ENCODE results near the gene FGGY.
"Not testable (repeated sequence)": the region's sequence is repeated elsewhere in the genome, so short reads cannot be mapped to it uniquely, and the experiment has no call there.

FGGY gene

GRCh38 chr1:59549903-59550302 lies 253.0 kb downstream of the FGGY start:
- Mint-ChIP-seq H3K36me3 (peaks cover 13% of the 10 kb centered on the region), H3K4me3 (no peak overlapping the region), H3K27me3 (no peaks in the 10 kb centered on the region), H3K4me1 (ENCODE audit: low read depth) (no peaks in the 10 kb centered on the region), H3K9me3 (ENCODE audit: low read depth) (no peaks in the 10 kb centered on the region), H3K27ac (no peak overlapping the region)

GRCh38 chr1:59552007-59552406 lies 255.1 kb downstream of the FGGY start:
- Mint-ChIP-seq H3K4me3 (no peak overlapping the region), H3K9me3 (ENCODE audit: low read depth) (peaks cover 5% of the 10 kb centered on the region), H3K27me3 (no peaks in the 10 kb centered on the region), H3K4me1 (ENCODE audit: low read depth) (no peaks in the 10 kb centered on the region), H3K36me3 (peaks cover 24% of the 10 kb centered on the region), H3K27ac (no peak overlapping the region)

DNA sequence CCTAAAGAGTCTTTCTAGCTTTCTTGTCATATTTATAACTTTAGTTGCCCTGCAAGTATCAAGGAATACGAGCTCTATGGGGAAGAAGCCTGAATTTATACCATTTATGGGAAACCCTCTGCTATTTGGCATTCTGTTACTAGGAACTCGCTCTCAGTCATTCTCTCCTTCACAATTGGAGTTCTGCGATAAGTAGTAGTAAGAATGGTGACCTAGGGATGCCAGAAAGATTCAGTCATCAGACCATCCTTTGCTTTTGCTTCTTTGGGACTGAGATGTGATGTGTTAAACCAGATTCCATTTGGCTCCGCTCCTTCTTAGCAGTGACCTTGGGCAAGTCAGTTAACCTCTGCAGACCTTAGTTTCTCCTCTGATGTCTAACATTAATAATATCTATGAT lies 256.5 kb downstream of the FGGY start:
- peaks cover 14% of the 10 kb centered on the region for H3K9me3 Mint-ChIP-seq (ENCODE audit: low read depth)
- H3K4me1 Mint-ChIP-seq (ENCODE audit: low read depth): no peaks in the 10 kb centered on the region
- no peak overlapping the region for H3K27ac Mint-ChIP-seq
- peaks cover 33% of the 10 kb centered on the region for H3K36me3 Mint-ChIP-seq
- H3K27me3 Mint-ChIP-seq: no peaks in the 10 kb centered on the region
- no peak overlapping the region for H3K4me3 Mint-ChIP-seq

DNA sequence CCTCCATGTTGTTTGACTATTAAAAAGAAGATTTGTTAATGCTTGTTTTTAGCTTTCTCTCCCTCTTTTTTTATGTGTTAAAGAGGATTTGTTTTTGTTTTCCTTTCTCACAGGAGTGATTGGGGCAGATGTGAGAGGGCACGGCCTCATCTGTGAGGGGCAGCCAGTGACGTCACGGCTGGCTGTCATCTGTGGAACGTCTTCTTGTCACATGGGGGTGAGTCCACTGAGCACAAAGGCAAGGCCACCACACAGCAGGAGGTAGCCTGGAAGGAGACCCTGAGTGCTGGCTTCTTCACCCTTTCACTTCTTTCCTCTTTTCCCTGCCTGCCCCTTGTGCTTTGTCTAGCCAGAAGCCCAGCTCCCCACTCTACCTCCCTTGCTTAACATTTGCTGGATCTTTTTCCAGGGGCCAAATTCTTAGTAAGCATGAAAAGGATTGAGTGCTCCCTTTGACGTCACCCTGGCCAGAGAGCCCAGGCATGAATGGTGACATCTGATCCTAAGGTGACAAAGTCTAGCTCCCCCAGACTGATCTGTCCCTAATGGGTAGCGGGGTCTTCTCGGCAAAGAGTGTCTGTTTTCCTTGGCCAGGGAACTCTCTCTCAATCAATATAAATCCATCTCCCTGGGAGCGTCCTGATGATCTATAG lies 257.2 kb downstream of the FGGY start:
- no peaks in the 10 kb centered on the region for H3K27me3 Mint-ChIP-seq
- no peaks in the 10 kb centered on the region for H3K4me1 Mint-ChIP-seq (ENCODE audit: low read depth)
- peaks cover 15% of the 10 kb centered on the region for H3K9me3 Mint-ChIP-seq (ENCODE audit: low read depth)
- peaks cover 38% of the 10 kb centered on the region for H3K36me3 Mint-ChIP-seq
- no peak overlapping the region for H3K4me3 Mint-ChIP-seq
- no peak overlapping the region for H3K27ac Mint-ChIP-seq

DNA sequence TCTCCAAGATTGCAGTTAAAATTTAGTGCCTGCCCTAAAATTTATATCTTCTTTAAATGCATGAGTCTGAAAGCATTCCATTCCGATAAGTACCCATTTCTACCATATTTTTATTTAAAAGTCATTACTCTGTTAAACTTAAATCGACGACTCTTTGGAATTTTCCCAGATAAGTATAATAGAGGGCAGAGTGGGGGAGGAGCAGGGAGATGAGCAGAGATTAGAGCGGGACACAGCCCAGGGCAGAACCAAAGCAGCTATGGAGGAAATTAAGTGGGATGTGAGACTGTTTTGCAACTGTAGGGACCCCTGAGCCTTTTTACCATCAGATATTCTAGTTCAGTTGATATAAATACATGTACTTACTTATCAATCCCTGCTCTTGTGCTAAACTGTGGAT lies 257.9 kb downstream of the FGGY start:
- H3K4me3 Mint-ChIP-seq: no peak overlapping the region
- H3K4me1 Mint-ChIP-seq (ENCODE audit: low read depth): no peaks in the 10 kb centered on the region
- peaks cover 15% of the 10 kb centered on the region for H3K9me3 Mint-ChIP-seq (ENCODE audit: low read depth)
- H3K27me3 Mint-ChIP-seq: no peaks in the 10 kb centered on the region
- no peak overlapping the region for H3K27ac Mint-ChIP-seq
- peaks cover 38% of the 10 kb centered on the region for H3K36me3 Mint-ChIP-seq

DNA sequence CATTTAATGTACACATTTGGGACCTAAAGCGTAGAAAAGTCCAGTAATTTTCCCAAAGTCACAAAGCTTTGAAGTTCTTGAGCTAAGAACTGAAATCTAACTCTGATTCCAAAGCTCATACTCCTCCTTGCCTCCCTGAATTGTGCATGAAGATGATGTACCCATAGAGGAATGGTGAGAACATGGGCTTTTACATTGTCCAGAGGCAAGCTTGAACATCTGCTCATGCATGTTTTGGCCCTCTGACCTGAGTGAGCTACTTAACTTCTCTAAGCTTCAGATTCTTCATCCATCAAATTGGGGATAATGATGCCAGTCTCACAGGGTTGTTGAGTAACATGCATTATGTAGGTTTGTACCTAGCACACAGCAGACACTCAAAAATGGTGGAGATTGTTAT lies 259.5 kb downstream of the FGGY start:
- H3K27me3 Mint-ChIP-seq: no peaks in the 10 kb centered on the region
- no peak overlapping the region for H3K4me3 Mint-ChIP-seq
- H3K9me3 Mint-ChIP-seq (ENCODE audit: low read depth): peaks cover 15% of the 10 kb centered on the region
- H3K36me3 Mint-ChIP-seq: peaks cover 37% of the 10 kb centered on the region
- H3K4me1 Mint-ChIP-seq (ENCODE audit: low read depth): peaks cover 5% of the 10 kb centered on the region
- H3K27ac Mint-ChIP-seq: no peak overlapping the region

DNA sequence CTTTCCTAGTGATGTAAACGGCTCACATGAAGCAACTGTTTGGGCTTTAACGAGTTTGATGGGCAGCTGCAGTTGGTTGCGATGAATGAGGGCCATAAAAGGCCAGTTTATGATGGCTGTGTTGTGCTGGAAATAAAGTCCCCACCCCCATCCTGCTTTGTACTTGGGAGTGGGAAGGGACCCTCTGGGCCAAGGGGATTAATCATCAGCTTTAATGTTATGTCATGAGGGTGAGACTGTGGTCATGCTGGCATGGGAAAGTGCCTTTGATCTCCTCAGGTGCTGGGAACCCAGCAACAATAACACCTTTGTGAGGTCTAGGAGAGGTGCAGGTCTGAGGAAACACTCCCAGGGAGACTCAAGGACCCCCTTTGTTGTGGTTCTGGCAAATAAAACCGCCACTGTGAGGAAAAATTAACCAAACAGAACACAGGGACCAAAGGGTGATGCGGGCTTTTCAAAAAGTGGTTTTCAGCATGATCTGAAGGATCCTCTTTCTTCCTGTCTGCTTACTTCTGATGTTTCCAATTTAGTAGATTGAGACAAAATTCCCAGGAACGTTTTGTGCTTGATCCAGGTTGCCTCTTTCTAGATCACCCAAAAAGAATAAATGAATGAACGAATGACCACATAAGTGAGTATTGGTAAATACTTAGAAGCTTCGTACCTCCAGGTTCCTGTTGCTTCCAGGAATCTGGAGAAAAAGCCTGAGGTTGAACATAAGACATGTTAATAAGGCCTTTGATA lies 260.1 kb downstream of the FGGY start:
- Mint-ChIP-seq H3K4me1 (ENCODE audit: low read depth) (peaks cover 5% of the 10 kb centered on the region), H3K27me3 (no peaks in the 10 kb centered on the region), H3K36me3 (peaks cover 37% of the 10 kb centered on the region), H3K9me3 (ENCODE audit: low read depth) (peaks cover 15% of the 10 kb centered on the region), H3K27ac (no peak overlapping the region), H3K4me3 (no peak overlapping the region)

GRCh38 chr1:59557549-59557885 lies 260.6 kb downstream of the FGGY start:
- H3K36me3 Mint-ChIP-seq: peaks cover 37% of the 10 kb centered on the region
- peaks cover 5% of the 10 kb centered on the region for H3K4me1 Mint-ChIP-seq (ENCODE audit: low read depth)
- no peak overlapping the region for H3K27ac Mint-ChIP-seq
- H3K27me3 Mint-ChIP-seq: no peaks in the 10 kb centered on the region
- peaks cover 15% of the 10 kb centered on the region for H3K9me3 Mint-ChIP-seq (ENCODE audit: low read depth)
- H3K4me3 Mint-ChIP-seq: no peak overlapping the region

DNA sequence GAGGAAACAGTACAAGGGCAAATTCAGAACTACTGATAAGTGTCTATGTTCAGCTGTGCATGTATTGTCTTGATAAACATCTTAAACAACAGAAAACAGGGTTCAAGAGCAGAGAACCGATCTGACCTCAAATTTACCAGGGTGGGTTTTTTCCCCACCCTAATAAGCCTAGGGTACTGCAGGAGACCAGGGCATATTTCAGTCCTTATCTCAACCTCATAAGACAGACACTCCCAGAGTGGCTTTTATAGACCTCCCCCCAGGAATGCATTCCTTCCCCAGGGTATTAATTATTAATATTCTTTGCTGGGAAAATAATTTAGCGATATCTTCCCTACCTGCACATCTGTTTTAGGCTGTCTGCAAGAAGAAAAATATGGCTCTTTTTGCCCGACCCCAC lies 261.7 kb downstream of the FGGY start:
- not testable (repeated sequence) for H3K27ac Mint-ChIP-seq; H3K27me3 Mint-ChIP-seq; H3K4me3 Mint-ChIP-seq; H3K4me1 Mint-ChIP-seq (ENCODE audit: low read depth)
- H3K9me3 Mint-ChIP-seq (ENCODE audit: low read depth): peaks cover 15% of the 10 kb centered on the region
- H3K36me3 Mint-ChIP-seq: peaks cover 37% of the 10 kb centered on the region

DNA sequence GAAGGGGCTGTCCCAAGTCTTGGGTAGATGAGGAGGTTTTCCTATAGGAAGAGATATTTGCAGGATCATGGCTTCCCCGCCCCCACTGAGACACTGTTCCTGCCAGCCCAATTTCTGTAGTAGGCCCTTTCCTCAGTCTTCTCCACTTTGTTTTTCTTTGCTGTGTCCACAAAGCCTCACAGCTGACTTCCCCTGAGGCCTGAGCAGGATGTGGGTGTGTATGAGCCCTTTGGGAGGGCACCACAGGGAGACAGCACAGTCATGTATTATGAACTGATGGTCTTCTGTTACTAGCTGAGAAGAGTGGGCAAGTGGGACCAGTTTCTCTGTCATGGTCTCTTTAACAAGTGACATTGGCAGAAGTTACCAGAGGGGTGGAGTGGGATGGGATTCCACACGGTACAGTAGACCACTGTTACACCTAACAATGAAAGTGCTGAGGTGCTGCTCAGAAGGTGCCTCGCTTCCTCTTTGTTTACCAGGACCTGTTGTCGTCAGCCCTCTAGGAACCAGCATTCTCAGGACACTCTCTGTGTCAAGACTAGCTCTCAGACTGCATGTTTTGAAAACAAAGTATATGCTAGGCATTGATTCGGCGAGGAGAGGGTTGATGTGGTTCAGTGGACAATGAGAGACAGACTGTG lies 264.0 kb downstream of the FGGY start:
- Mint-ChIP-seq H3K27ac (no peak overlapping the region), H3K36me3 (peaks cover 22% of the 10 kb centered on the region)

GRCh38 chr1:59561796-59562195 lies 264.9 kb downstream of the FGGY start:
- H3K36me3 Mint-ChIP-seq: peaks cover 17% of the 10 kb centered on the region
- no peak overlapping the region for H3K4me3 Mint-ChIP-seq
- H3K9me3 Mint-ChIP-seq (ENCODE audit: low read depth): peaks cover 11% of the 10 kb centered on the region
- H3K27me3 Mint-ChIP-seq: no peaks in the 10 kb centered on the region
- peaks cover 5% of the 10 kb centered on the region for H3K4me1 Mint-ChIP-seq (ENCODE audit: low read depth)
- H3K27ac Mint-ChIP-seq: no peak overlapping the region

More for the DNA sequence above, 264.0 kb downstream of the FGGY start:
- Mint-ChIP-seq H3K4me3 (no peak overlapping the region), H3K27me3 (no peaks in the 10 kb centered on the region), H3K4me1 (ENCODE audit: low read depth) (peaks cover 5% of the 10 kb centered on the region), H3K9me3 (ENCODE audit: low read depth) (peaks cover 15% of the 10 kb centered on the region)

- H3K4me1 Mint-ChIP-seq (ENCODE audit: low read depth): peaks cover 5% of the 10 kb centered on the region
- no peak overlapping the region for H3K27ac Mint-ChIP-seq
- no peak overlapping the region for H3K4me3 Mint-ChIP-seq
- H3K36me3 Mint-ChIP-seq: no peaks in the 10 kb centered on the region
- no peaks in the 10 kb centered on the region for H3K27me3 Mint-ChIP-seq
- H3K9me3 Mint-ChIP-seq (ENCODE audit: low read depth): no peaks in the 10 kb centered on the region
These were observed 267.4 kb downstream of the FGGY start for GRCh38 chr1:59564192-59564891.

DNA sequence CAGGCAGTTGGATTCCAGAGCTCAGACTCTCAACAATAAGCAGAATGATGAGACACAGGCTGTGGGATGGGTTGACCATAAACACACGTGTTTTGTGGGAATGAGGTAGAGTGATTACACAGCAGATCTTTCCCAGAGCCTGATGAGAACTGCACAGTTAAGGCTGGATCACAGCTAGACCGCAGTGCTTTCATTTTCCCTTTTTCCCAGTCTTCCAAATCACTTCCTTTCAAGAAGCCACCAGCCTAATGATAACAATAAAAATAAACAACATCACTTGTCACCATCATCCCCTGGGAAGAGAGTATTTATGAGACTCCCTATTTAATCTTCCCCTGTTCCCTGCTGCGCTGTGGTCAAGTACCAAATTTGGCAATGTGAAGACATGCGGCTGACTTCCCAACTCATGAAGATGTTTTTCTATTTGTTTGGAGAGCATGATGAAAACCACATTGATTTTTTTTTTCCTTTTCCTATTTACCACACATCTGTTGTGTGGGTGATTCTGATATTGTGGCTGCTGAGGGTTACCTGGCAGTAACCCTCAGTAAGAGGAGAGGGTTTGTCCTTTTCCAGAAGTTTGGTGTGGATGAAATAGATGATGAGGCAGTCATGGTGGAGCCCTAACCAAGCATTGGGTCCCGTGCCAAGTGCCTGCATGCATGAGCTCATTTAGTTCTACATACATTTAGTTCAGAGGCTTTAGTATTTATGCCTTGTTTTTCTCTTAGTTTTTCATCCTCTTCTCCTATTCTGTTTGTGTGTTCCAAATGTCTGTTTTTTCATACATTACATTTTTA lies 268.9 kb downstream of the FGGY start:
- Mint-ChIP-seq H3K4me3 (no peak overlapping the region), H3K27me3 (peaks cover 1% of the 10 kb centered on the region), H3K9me3 (ENCODE audit: low read depth) (no peaks in the 10 kb centered on the region), H3K4me1 (ENCODE audit: low read depth) (peaks cover 14% of the 10 kb centered on the region), H3K27ac (no peak overlapping the region), H3K36me3 (no peaks in the 10 kb centered on the region)

GRCh38 chr1:59568158-59568935 lies 271.5 kb downstream of the FGGY start:
- Mint-ChIP-seq H3K4me1 (ENCODE audit: low read depth) (peaks cover 29% of the 10 kb centered on the region), H3K36me3 (peaks cover 2% of the 10 kb centered on the region), H3K27me3 (peaks cover 1% of the 10 kb centered on the region), H3K4me3 (no peak overlapping the region), H3K27ac (no peak overlapping the region), H3K9me3 (ENCODE audit: low read depth) (no peaks in the 10 kb centered on the region)

Data from activated naive CD8-positive, alpha-beta T cell (primary cell).